Endodermal cell (in vitro differentiated cells): ENCODE measurements around the gene TRIM26. TPM values are rescaled to one million over a fixed set of nuclear protein-coding genes. Genes with fewer than 3 reads are reported as not detected.

Source experiments
- DNase-seq: peaks from one replicate; pipeline ENCODE4 v3.0.0-alpha.2; 2017
- H3K27ac ChIP-seq: 2 replicates; pipeline ENCODE4 v1.5.1; 2013; ENCODE audit warnings: mild to moderate bottlenecking, low read depth, low read length, moderate library complexity
- H3K27me3 ChIP-seq: 2 replicates; pipeline ENCODE4 v1.6.1; 2013; ENCODE audit warnings: mild to moderate bottlenecking, low read length, moderate library complexity; ENCODE audit not compliant: insufficient read depth, control insufficient read depth, poor library complexity, severe bottlenecking
- H3K36me3 ChIP-seq: 2 replicates; pipeline ENCODE4 v1.7.0; 2013; ENCODE audit warnings: mild to moderate bottlenecking, low read length, moderate library complexity; ENCODE audit not compliant: control insufficient read depth, insufficient read depth
- H3K4me1 ChIP-seq: one replicate; pipeline ENCODE4 v1.7.0; 2013; ENCODE audit warnings: low read length; ENCODE audit not compliant: control insufficient read depth, insufficient read depth
- H3K4me3 ChIP-seq: 2 replicates; pipeline ENCODE4 v1.5.1; 2013; ENCODE audit warnings: mild to moderate bottlenecking, low read length, moderate library complexity
- H3K9ac ChIP-seq: 2 replicates; pipeline ENCODE4 v1.6.1; 2013; ENCODE audit warnings: mild to moderate bottlenecking, low read length, moderate library complexity; ENCODE audit not compliant: poor library complexity, severe bottlenecking; ENCODE audit errors: extremely low read depth
- H3K9me3 ChIP-seq: 2 replicates; pipeline ENCODE4 v1.6.1; 2013; ENCODE audit warnings: mild to moderate bottlenecking, low read length, moderate library complexity; ENCODE audit not compliant: control insufficient read depth
- H3K27ac Mint-ChIP-seq: 2 replicates; pipeline ENCODE4 v1.8.0; 2020; ENCODE audit warnings: mixed read lengths
- H3K27me3 Mint-ChIP-seq: 2 replicates; pipeline ENCODE4 v1.8.0; 2021; ENCODE audit warnings: mild to moderate bottlenecking, mixed read lengths; ENCODE audit not compliant: insufficient read depth
- H3K36me3 Mint-ChIP-seq: 2 replicates; pipeline ENCODE4 v1.8.0; 2020; ENCODE audit warnings: low read depth, mixed read lengths
- H3K4me1 Mint-ChIP-seq: 2 replicates; pipeline ENCODE4 v1.8.0; 2020; ENCODE audit warnings: mixed read lengths
- H3K4me3 Mint-ChIP-seq: 2 replicates; pipeline ENCODE4 v1.8.0; 2020; ENCODE audit warnings: mild to moderate bottlenecking, moderate library complexity, mixed read lengths
- H3K9me3 Mint-ChIP-seq: 2 replicates; pipeline ENCODE4 v1.8.0; 2020; ENCODE audit warnings: mild to moderate bottlenecking, mixed read lengths
- CTCF ChIP-seq: fragments of 200-600 bp; sonication (generic); conservative IDR thresholded peaks from 2 replicates; pipeline ENCODE4 v1.5.0; 2021; ENCODE audit warnings: antibody characterized with exemption, mild to moderate bottlenecking
- WGBS, 2 experiments: methylation state at CpG; one replicate each; pipeline versions ENCODE4 v1.1.5 to v1.1.7; 2013; ENCODE audit warnings: missing lambda C conversion rate in 2 of 2, mixed read lengths in 1 of 2; ENCODE audit not compliant: insufficient coverage in 1 of 2, insufficient read length in 1 of 2; 5-methylcytosine and 5-hydroxymethylcytosine counted together
- total RNA-seq, 2 donors: library from RNA; stranded (reverse); fragmentation: NEBNext Ultra II Directional in 1 of 2; extraction: Animal tissue kit (Norgen Biotek cat#: 25700) in 1 of 2; gene quantifications; 2 replicates in 1 of 2; 3 replicates in 1 of 2; pipeline ENCODE4 v1.2.1, GENCODE V29; 2021

The TRIM26 gene
- total RNA-seq, 2 donors from 2014 or later: 29.3 to 35.3 TPM

- no peak for TF ChIP-seq CTCF
- no peak overlapping the region for H3K4me3 ChIP-seq
- no peak for DNase-seq
Measured at GRCh38 chr6:30185846-30186484, 27.2 kb downstream of the TRIM26 start.

GRCh38 chr6:30184417-30185031, 28.7 kb downstream of the TRIM26 start:
- Mint-ChIP-seq H3K4me3 (no peak overlapping the region), H3K4me1 (no peaks in the 10 kb centered on the region), H3K9me3 (peaks cover 10% of the 10 kb centered on the region), H3K27ac (no peak overlapping the region), H3K36me3 (peaks cover 47% of the 10 kb centered on the region), H3K27me3 (peaks cover 10% of the 10 kb centered on the region)
- no peak overlapping the region for H3K9ac ChIP-seq
- no peaks in the 10 kb centered on the region for H3K4me1 ChIP-seq
- 93 to 94% methylated on average over 3 to 5 of the region's 5 CpGs for WGBS, 2 experiments
- H3K27me3 ChIP-seq: no peaks in the 10 kb centered on the region
- no peak overlapping the region for H3K4me3 ChIP-seq
- DNase-seq: no peak
- peaks cover 9% of the 10 kb centered on the region for H3K9me3 ChIP-seq
- TF ChIP-seq CTCF: no peak
- H3K27ac ChIP-seq: no peak overlapping the region
- peaks cover 43% of the 10 kb centered on the region for H3K36me3 ChIP-seq

More at GRCh38 chr6:30185846-30186484, 27.2 kb downstream of the TRIM26 start:
- H3K27me3 ChIP-seq: no peaks in the 10 kb centered on the region
- H3K36me3 ChIP-seq: peaks cover 57% of the 10 kb centered on the region
- no peaks in the 10 kb centered on the region for H3K4me1 ChIP-seq
- no peak overlapping the region for H3K9ac ChIP-seq
- peaks cover 6% of the 10 kb centered on the region for H3K27me3 Mint-ChIP-seq
- no peak overlapping the region for H3K27ac Mint-ChIP-seq
- H3K27ac ChIP-seq: no peak overlapping the region
- H3K9me3 Mint-ChIP-seq: peaks cover 1% of the 10 kb centered on the region
- H3K9me3 ChIP-seq: peaks cover 1% of the 10 kb centered on the region
- 97 to 98% methylated on average over 12 to 20 of the region's 20 CpGs for WGBS, 2 experiments
- no peaks in the 10 kb centered on the region for H3K4me1 Mint-ChIP-seq
- no peak overlapping the region for H3K4me3 Mint-ChIP-seq
- peaks cover 62% of the 10 kb centered on the region for H3K36me3 Mint-ChIP-seq

GRCh38 chr6:30180145-30180544, 33.1 kb downstream of the TRIM26 start:
- no peak for TF ChIP-seq CTCF
- H3K36me3 Mint-ChIP-seq: peaks cover 9% of the 10 kb centered on the region
- Histone ChIP-seq H3K27ac (no peak overlapping the region), H3K36me3 (peaks cover 6% of the 10 kb centered on the region), H3K9ac (no peak overlapping the region), H3K9me3 (peaks cover 11% of the 10 kb centered on the region), H3K4me1 (no peaks in the 10 kb centered on the region), H3K4me3 (no peak overlapping the region), H3K27me3 (peaks cover 20% of the 10 kb centered on the region)
- WGBS, 2 experiments: 85% methylated on average over 1 of the region's 1 CpG; no CpG with 5 or more reads in 1 of the 2 experiments
- DNase-seq: no peak
- H3K4me1 Mint-ChIP-seq: no peaks in the 10 kb centered on the region
- no peak overlapping the region for H3K4me3 Mint-ChIP-seq
- no peak overlapping the region for H3K27ac Mint-ChIP-seq
- peaks cover 43% of the 10 kb centered on the region for H3K27me3 Mint-ChIP-seq
- peaks cover 12% of the 10 kb centered on the region for H3K9me3 Mint-ChIP-seq
